ENCODE results near the gene ARHGEF7. TPM values are rescaled to one million over a fixed set of nuclear protein-coding genes. Genes with fewer than 3 reads are reported as not detected.
A peak's percentile ranks its signal among the peaks of the same experiment; 100 is the strongest.

The ARHGEF7 gene
- total RNA-seq, 1 experiment from 2014 or later = 14.7 TPM

GRCh38 chr13:111225166-111225565 is 110.1 kb downstream of the ARHGEF7 start:
- no peak for DNase-seq (ENCODE audit: low read depth)

GRCh38 chr13:111225810-111226546 is 110.9 kb downstream of the ARHGEF7 start:
- DNase-seq (ENCODE audit: low read depth) = no peak

- no peak for DNase-seq (ENCODE audit: low read depth)
Observed at GRCh38 chr13:111227405-111227804, 112.3 kb downstream of the ARHGEF7 start.

GRCh38 chr13:111228262-111229144 is 113.4 kb downstream of the ARHGEF7 start:
- DNase-seq (ENCODE audit: low read depth) = peak; percentile 20

GRCh38 chr13:111230385-111230930 is 115.3 kb downstream of the ARHGEF7 start:
- DNase-seq (ENCODE audit: low read depth) = no peak

GRCh38 chr13:111232191-111232590 is 117.1 kb downstream of the ARHGEF7 start:
- DNase-seq (ENCODE audit: low read depth) = no peak

- no peak for DNase-seq (ENCODE audit: low read depth)
Observed at GRCh38 chr13:111233080-111233479, 118.0 kb downstream of the ARHGEF7 start.

GRCh38 chr13:111239764-111240670 is 124.9 kb downstream of the ARHGEF7 start:
- no peak for DNase-seq (ENCODE audit: low read depth)

- no peak for DNase-seq (ENCODE audit: low read depth)
Observed at GRCh38 chr13:111241006-111241755, 126.1 kb downstream of the ARHGEF7 start.

GRCh38 chr13:111241862-111242261 is 126.8 kb downstream of the ARHGEF7 start:
- no peak for DNase-seq (ENCODE audit: low read depth)

GRCh38 chr13:111242585-111242984 is 127.5 kb downstream of the ARHGEF7 start:
- no peak for DNase-seq (ENCODE audit: low read depth)

- DNase-seq (ENCODE audit: low read depth) = no peak
Observed at GRCh38 chr13:111243981-111244380, 128.9 kb downstream of the ARHGEF7 start.

- no peak for DNase-seq (ENCODE audit: low read depth)
Observed at GRCh38 chr13:111245576-111246384, 130.7 kb downstream of the ARHGEF7 start.

GRCh38 chr13:111247552-111247951 is 132.4 kb downstream of the ARHGEF7 start:
- DNase-seq (ENCODE audit: low read depth) = no peak

- DNase-seq (ENCODE audit: low read depth) = no peak
Observed at GRCh38 chr13:111248822-111249221, 133.7 kb downstream of the ARHGEF7 start.

GRCh38 chr13:111249637-111250360 is 134.7 kb downstream of the ARHGEF7 start:
- no peak for DNase-seq (ENCODE audit: low read depth)

GRCh38 chr13:111251646-111252445 is 136.7 kb downstream of the ARHGEF7 start:
- DNase-seq (ENCODE audit: low read depth) = no peak
